Dermis lymphatic vessel endothelial cell (primary cell): ENCODE measurements around the gene SP4. TPM values are rescaled to one million over a fixed set of nuclear protein-coding genes. Genes with fewer than 3 reads are reported as not detected.

Experiments
- total RNA-seq: library from RNA; depleted of rRNA; stranded (reverse); fragments of >200 nt; gene quantifications from 2 replicates; pipeline ENCODE4 v1.2.1, GENCODE V29; 2014

SP4 gene
- total RNA-seq: 8.2 and 8.3 TPM in 2 replicates

GRCh38 chr7:21427871-21428658 lies at the start of gene SP4:
Gene SP4, plus strand, starts transcription at chr7:21428083. Its CDS starts 169 bp downstream, at chr7:21428252.

GRCh38 chr7:21542891-21543527 lies 115.1 kb downstream of the SP4 start, which contains the start of gene DNAH11:
Gene DNAH11, plus strand, starts transcription at chr7:21543039. Its CDS starts 207 bp downstream, at chr7:21543246.

Other genes with a start within 250 kb of the SP4 start
- 0.11 TPM in 1 of 2 replicates, not detected in the other for gene DNAH11, start 115.0 kb downstream of the SP4 start, total RNA-seq